HepG2 (cell line): ENCODE data around the gene ITGA6. TPM values are rescaled to one million over a fixed set of nuclear protein-coding genes. Genes with fewer than 3 reads are reported as not detected.

ENCODE experiments used
- DPF2 ChIP-seq: sonication (generic); formaldehyde crosslinking; IDR thresholded peaks from 2 replicates; pipeline ENCODE4 v1.4.0; 2020; ENCODE audit warnings: mild to moderate bottlenecking, low read depth, missing genetic modification reagents, borderline replicate concordance
- FOSL1 ChIP-seq: sonication (generic); formaldehyde crosslinking; IDR thresholded peaks from 2 replicates; pipeline ENCODE4 v1.9.0; 2021; ENCODE audit warnings: missing genetic modification reagents, borderline replicate concordance
- FUBP1 ChIP-seq: sonication (generic); formaldehyde crosslinking; IDR thresholded peaks from 2 replicates; pipeline ENCODE4 v1.5.1; 2020; ENCODE audit warnings: missing genetic modification reagents, mild to moderate bottlenecking, borderline replicate concordance
- SP1 ChIP-seq, 2 experiments: fragments of 450-650 bp in 1 of 2; sonication (generic) in 1 of 2; formaldehyde crosslinking in 1 of 2; IDR thresholded peaks; 2 replicates each; pipeline versions ENCODE4 v1.4.0 to v1.6.1; 2016 to 2020; ENCODE audit warnings: missing genetic modification reagents in 1 of 2
- THAP11 ChIP-seq: IDR thresholded peaks from 2 replicates; pipeline ENCODE4 v1.6.1; 2016; ENCODE audit warnings: missing biosample characterization, missing genetic modification reagents
- TRIM22 ChIP-seq: fragments of 450-650 bp; IDR thresholded peaks from 2 replicates; pipeline ENCODE4 v1.6.1; 2017
- TRIM24 ChIP-seq: sonication (generic); formaldehyde crosslinking; IDR thresholded peaks from 2 replicates; pipeline ENCODE4 v1.8.0; 2022; ENCODE audit warnings: mild to moderate bottlenecking, missing genetic modification reagents
- ZBTB25 ChIP-seq: IDR thresholded peaks from 2 replicates; pipeline ENCODE4 v1.6.1; 2018; ENCODE audit warnings: missing genetic modification reagents
- ZBTB26 ChIP-seq: IDR thresholded peaks from 2 replicates; pipeline ENCODE4 v1.6.1; 2016; ENCODE audit warnings: missing compliant biosample characterization, missing genetic modification reagents, borderline replicate concordance
- ZMAT3 ChIP-seq: sonication (generic); formaldehyde crosslinking; conservative IDR thresholded peaks from 2 replicates; pipeline ENCODE4 v1.7.0; 2021; ENCODE audit warnings: missing genetic modification reagents
- ZNF331 ChIP-seq: sonication (generic); formaldehyde crosslinking; IDR thresholded peaks from 2 replicates; pipeline ENCODE4 v1.4.0; 2020; ENCODE audit warnings: missing genetic modification reagents
- ZNF546 ChIP-seq: sonication (generic); formaldehyde crosslinking; conservative IDR thresholded peaks from 2 replicates; pipeline ENCODE4 v1.8.1; 2023; ENCODE audit warnings: mild to moderate bottlenecking, missing genetic modification reagents
- ZNF580 ChIP-seq: IDR thresholded peaks from 2 replicates; pipeline ENCODE4 v1.6.1; 2016; ENCODE audit warnings: low read depth, borderline replicate concordance
- ZNF773 ChIP-seq: sonication (generic); formaldehyde crosslinking; IDR thresholded peaks from 2 replicates; pipeline ENCODE4 v1.4.0; 2020; ENCODE audit warnings: missing genetic modification reagents, borderline replicate concordance
- polyA plus RNA-seq, 8 experiments: library from polyadenylated mRNA; depleted of rRNA in 3 of 8; stranded (reverse) in 7 of 8; unstranded in 1 of 8; fragments of >200 nt; fragmentation: Illumina TruSeq in 4 of 8; extraction: Trizol in 4 of 8; gene quantifications; 2 replicates each; pipeline versions ENCODE4 v1.2.1 to v1.2.3, GENCODE V29; 2011 to 2016; ENCODE audit warnings: low read depth in 4 of 8, missing spikeins in 1 of 8, mixed read lengths in 1 of 8; ENCODE audit not compliant: insufficient read depth in 1 of 8
- total RNA-seq, 5 experiments: library from RNA; depleted of rRNA; stranded (reverse); fragments of >200 nt; fragmentation: Illumina TruSeq; extraction: Trizol; gene quantifications; 2 replicates each; pipeline ENCODE4 v1.2.3, GENCODE V29; 2016; ENCODE audit warnings: low read depth in 1 of 5
- TF ChIP-seq, protein P1 (sequence below): IDR thresholded peaks from 2 replicates; pipeline ENCODE4 v1.4.0; 2020; ENCODE audit warnings: mild to moderate bottlenecking, missing genetic modification reagents
- TF ChIP-seq, protein P2 (sequence below): IDR thresholded peaks from 2 replicates; pipeline ENCODE4 v1.6.1; 2012; ENCODE audit warnings: low read depth, low read length, improper control_type of control experiment

ITGA6 gene
- total and polyA plus RNA-seq, 2 of the 13 experiments (the other 11 are each of a cell fraction or from before 2014, with no cell fraction given) = 24.0 to 92.5 TPM

DNA sequence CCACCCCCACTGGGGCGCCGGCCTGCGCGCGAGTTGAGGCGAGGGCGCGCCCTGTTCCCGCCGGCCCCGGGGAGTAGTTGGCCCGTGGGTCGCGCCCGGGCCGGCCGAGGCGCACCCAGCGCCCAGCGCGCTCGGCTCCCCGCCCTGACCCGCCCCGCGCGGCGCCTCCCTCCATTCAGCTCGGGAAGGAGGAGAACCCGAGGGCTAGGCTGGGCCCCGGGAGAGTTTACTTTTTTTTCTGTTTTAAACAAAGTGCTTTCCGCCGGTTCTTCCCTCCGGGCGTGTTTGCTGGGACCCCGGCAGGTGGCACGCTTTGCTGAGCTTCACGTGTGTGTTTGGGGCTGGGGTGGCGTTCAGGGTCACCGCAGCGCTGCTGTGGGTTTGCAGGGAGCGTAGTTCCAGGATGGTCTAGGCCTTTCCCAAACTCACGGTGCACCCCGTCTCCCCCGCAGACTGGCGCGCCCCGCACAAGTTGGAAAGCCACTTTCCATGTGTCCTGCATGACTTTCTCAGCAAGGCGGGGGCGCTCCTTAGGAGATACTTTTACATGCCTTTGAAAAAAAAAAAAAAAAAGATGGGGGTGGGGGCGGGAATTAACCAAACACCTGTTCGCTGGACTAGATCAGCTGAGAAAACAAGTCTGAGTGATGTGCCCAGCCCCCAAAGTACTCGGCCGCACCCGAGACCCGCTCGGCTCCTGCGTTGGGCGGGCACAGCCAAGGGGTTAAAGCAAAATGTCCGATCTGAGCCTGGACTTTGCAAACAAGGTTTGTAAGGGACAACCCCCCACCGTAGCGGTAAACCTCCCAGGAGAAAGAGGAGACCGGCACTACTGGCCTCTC lies 825 bp downstream of the ITGA6 start (continued):
- TF ChIP-seq FOSL1 (no peak), DPF2 (CRISPR knock-in tag) (no peak), TRIM22 (no peak), TRIM24 (CRISPR knock-in tag) (no peak), ZNF580 (CRISPR knock-in tag) (no peak; the same call in 1 of the 2 replicates), ZBTB25 (no peak; the same call in 1 of the 2 replicates), ZNF546 (CRISPR knock-in tag) (no peak; the same call in 1 of the 2 replicates), SP1 (IDR thresholded peaks at IDR 0.05) (no peak), SP1 (CRISPR knock-in tag; IDR thresholded peaks at IDR 0.05) (no peak), ZMAT3 (CRISPR knock-in tag) (no peak), THAP11 (peak; percentile 23; the same call in 1 of the 2 replicates), ZNF331 (CRISPR knock-in tag) (no peak), ZBTB26 (CRISPR knock-in tag) (no peak), ZNF773 (CRISPR knock-in tag) (no peak), FUBP1 (CRISPR knock-in tag) (no peak)
- TF ChIP-seq, protein P1, sequence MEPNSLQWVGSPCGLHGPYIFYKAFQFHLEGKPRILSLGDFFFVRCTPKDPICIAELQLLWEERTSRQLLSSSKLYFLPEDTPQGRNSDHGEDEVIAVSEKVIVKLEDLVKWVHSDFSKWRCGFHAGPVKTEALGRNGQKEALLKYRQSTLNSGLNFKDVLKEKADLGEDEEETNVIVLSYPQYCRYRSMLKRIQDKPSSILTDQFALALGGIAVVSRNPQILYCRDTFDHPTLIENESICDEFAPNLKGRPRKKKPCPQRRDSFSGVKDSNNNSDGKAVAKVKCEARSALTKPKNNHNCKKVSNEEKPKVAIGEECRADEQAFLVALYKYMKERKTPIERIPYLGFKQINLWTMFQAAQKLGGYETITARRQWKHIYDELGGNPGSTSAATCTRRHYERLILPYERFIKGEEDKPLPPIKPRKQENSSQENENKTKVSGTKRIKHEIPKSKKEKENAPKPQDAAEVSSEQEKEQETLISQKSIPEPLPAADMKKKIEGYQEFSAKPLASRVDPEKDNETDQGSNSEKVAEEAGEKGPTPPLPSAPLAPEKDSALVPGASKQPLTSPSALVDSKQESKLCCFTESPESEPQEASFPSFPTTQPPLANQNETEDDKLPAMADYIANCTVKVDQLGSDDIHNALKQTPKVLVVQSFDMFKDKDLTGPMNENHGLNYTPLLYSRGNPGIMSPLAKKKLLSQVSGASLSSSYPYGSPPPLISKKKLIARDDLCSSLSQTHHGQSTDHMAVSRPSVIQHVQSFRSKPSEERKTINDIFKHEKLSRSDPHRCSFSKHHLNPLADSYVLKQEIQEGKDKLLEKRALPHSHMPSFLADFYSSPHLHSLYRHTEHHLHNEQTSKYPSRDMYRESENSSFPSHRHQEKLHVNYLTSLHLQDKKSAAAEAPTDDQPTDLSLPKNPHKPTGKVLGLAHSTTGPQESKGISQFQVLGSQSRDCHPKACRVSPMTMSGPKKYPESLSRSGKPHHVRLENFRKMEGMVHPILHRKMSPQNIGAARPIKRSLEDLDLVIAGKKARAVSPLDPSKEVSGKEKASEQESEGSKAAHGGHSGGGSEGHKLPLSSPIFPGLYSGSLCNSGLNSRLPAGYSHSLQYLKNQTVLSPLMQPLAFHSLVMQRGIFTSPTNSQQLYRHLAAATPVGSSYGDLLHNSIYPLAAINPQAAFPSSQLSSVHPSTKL (CRISPR knock-in tag) = no peak
- TF ChIP-seq, protein P2, sequence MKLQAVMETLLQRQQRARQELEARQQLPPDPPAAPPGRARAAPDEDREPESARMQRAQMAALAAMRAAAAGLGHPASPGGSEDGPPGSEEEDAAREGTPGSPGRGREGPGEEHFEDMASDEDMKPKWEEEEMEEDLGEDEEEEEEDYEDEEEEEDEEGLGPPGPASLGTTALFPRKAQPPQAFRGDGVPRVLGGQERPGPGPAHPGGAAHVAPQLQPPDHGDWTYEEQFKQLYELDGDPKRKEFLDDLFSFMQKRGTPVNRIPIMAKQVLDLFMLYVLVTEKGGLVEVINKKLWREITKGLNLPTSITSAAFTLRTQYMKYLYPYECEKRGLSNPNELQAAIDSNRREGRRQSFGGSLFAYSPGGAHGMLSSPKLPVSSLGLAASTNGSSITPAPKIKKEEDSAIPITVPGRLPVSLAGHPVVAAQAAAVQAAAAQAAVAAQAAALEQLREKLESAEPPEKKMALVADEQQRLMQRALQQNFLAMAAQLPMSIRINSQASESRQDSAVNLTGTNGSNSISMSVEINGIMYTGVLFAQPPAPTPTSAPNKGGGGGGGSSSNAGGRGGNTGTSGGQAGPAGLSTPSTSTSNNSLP = no peak
